ENCODE data around the gene CAPS. TPM values are rescaled to one million over a fixed set of nuclear protein-coding genes. Genes with fewer than 3 reads are reported as not detected.

CAPS gene
- total RNA-seq, 4 donors from 2014 or later: 9.0 to 48.8 (median 26.3) TPM

DNA sequence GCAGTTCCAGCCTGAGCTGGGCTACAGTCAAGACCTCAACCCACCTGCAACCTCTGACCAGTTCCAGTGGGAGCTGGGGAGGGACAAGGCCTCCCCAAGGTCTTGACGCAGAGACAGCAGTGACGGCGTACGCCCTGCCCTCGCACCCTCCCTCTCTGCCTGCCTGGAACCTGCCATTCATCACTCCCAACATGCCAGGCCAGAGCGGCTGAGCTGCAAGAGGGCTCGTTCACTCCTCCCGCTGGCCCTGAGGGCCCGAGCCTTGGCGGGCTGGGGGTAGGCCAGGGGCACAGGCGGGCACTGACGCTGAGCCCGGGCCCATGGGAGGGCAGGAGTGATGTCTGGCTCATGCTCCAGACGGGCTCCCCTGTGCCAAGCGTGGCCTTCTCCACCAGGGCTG, 18.6 kb upstream of the CAPS start:
- H3K4me3 ChIP-seq (replicated peaks in 1 of 3): no peak overlapping the region
- H3K27ac ChIP-seq: no peak overlapping the region
- WGBS, 2 donors: 84 to 100% methylated on average over 2 to 8 of the region's 15 CpGs
- H3K4me1 ChIP-seq: peaks cover 7 to 32% of the 10 kb centered on the region in 2 donors
- H3K36me3 ChIP-seq: peaks cover 19% of the 10 kb centered on the region in 2 donors
- TF ChIP-seq, protein P1, sequence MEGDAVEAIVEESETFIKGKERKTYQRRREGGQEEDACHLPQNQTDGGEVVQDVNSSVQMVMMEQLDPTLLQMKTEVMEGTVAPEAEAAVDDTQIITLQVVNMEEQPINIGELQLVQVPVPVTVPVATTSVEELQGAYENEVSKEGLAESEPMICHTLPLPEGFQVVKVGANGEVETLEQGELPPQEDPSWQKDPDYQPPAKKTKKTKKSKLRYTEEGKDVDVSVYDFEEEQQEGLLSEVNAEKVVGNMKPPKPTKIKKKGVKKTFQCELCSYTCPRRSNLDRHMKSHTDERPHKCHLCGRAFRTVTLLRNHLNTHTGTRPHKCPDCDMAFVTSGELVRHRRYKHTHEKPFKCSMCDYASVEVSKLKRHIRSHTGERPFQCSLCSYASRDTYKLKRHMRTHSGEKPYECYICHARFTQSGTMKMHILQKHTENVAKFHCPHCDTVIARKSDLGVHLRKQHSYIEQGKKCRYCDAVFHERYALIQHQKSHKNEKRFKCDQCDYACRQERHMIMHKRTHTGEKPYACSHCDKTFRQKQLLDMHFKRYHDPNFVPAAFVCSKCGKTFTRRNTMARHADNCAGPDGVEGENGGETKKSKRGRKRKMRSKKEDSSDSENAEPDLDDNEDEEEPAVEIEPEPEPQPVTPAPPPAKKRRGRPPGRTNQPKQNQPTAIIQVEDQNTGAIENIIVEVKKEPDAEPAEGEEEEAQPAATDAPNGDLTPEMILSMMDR (IDR thresholded peaks at IDR 0.05): no peak
- TF ChIP-seq POLR2A (IDR thresholded peaks at IDR 0.05): no peak
- no peak for DNase-seq
- no peaks in the 10 kb centered on the region for H3K27me3 ChIP-seq
- H3K9me3 ChIP-seq: no peaks in the 10 kb centered on the region
- intact Hi-C loops (cut with DNase I): no loop called here

- no peak for TF ChIP-seq POLR2A (IDR thresholded peaks at IDR 0.05)
- TF ChIP-seq, protein P1 (IDR thresholded peaks at IDR 0.05): no peak
- H3K4me1 ChIP-seq: peaks cover 7 to 32% of the 10 kb centered on the region in 2 donors
- H3K27ac ChIP-seq: no peak overlapping the region
- WGBS, 2 donors: 88 to 90% methylated on average over 8 of the region's 8 CpGs
- peaks cover 19% of the 10 kb centered on the region in 2 donors for H3K36me3 ChIP-seq
- intact Hi-C loops (cut with DNase I): no loop called here
- H3K4me3 ChIP-seq (replicated peaks in 1 of 3): no peak overlapping the region
- H3K27me3 ChIP-seq: no peaks in the 10 kb centered on the region
- DNase-seq: no peak
- no peaks in the 10 kb centered on the region for H3K9me3 ChIP-seq
Observed at GRCh38 chr19:5895890-5896289, 18.2 kb upstream of the CAPS start.

DNA sequence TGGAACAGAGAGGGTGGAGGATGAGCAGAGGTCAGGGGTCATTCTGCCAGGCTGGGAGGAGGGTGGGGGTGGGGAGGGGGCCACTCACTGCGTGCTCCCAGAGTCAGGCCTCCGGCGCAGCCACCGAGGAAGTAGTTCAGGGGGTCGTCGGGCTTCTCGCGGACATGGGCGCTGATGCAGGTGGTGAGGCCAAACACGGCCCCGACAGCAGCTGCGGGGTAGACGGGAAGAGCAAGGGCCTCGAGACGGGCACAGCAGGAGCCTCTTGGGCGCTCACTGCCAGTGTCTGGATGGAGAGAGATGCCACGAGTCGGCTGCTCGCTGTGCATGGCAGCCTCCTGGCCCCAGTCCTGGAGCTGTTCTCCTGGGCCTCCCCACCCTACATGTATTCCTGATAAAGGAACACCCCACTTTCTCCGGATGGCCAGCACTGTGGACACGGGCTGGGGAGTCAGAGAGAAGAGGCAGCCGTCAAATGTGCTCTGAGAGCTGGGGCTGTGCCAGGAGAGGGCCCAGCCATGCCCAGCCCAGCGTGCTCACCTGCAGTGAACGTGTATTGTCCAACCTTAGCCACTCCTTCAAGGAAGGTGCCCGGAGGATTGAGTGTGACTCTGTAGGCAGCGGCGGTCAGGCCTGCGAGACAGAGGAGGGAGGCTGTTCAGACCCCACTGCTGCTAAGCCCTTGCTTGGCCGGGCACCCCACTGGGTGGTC, 17.5 kb upstream of the CAPS start:
- no peak overlapping the region for H3K4me3 ChIP-seq (replicated peaks in 1 of 3)
- no peaks in the 10 kb centered on the region for H3K9me3 ChIP-seq
- no peaks in the 10 kb centered on the region for H3K27me3 ChIP-seq
- no peak for DNase-seq
- TF ChIP-seq, protein P1 (IDR thresholded peaks at IDR 0.05): no peak
- no peak for TF ChIP-seq POLR2A (IDR thresholded peaks at IDR 0.05)
- intact Hi-C loops (cut with DNase I): no loop called here
- 90 to 91% methylated on average over 27 to 29 of the region's 29 CpGs for WGBS, 2 donors
- peaks cover 19% of the 10 kb centered on the region in 2 donors for H3K36me3 ChIP-seq
- H3K4me1 ChIP-seq: peaks cover 7 to 32% of the 10 kb centered on the region in 2 donors
- H3K27ac ChIP-seq: no peak overlapping the region

DNA sequence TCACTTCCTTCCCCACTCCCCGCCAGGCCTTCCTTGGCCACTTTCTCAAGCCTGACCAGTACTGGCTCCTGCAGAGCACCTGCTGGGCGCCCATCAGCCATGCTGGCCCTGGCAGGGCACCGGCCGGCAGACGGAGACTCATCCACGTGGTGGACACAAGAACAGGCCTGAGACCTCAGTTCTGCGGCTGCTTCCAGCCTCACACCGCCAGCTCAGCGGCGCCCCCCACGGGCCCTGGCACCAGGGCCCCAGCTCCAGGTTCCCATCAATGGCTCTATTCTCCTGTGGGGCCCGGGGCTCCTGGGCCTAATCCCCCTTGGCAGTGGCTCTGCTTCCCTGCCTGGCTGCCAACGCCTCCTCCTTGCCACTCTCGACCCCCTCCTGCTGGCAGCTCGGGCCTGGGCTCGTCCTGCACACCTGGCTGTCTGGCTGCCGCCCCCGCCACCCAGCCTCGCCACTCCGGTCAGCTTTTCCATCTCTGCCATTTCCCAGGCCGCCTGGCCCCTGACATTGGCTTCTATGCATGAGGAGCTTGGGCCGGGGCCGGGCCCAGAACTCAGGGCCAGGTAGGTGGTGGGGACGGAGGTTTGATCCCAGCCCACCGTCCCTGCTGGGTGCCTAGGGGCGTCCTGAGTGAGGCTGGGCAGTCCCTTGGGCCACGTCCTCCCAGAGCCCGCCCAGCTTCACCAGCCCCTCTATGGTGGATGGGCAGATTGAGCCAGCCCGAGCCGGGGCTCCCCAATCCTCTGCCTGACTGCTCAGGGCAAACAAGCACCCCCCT, 16.7 kb upstream of the CAPS start:
- H3K36me3 ChIP-seq: peaks cover 19% of the 10 kb centered on the region in 2 donors
- H3K9me3 ChIP-seq: no peaks in the 10 kb centered on the region
- H3K4me3 ChIP-seq (replicated peaks in 1 of 3): no peak overlapping the region
- intact Hi-C loops (cut with DNase I): no loop called here
- H3K4me1 ChIP-seq: peaks cover 7 to 29% of the 10 kb centered on the region in 2 donors
- TF ChIP-seq, protein P1 (IDR thresholded peaks at IDR 0.05): no peak
- H3K27me3 ChIP-seq: no peaks in the 10 kb centered on the region
- H3K27ac ChIP-seq: no peak overlapping the region
- no peak for DNase-seq
- WGBS, 2 donors: 92 to 97% methylated on average over 15 to 19 of the region's 30 CpGs

All from thyroid gland (tissue), 4 donors.